Measurements from ENCODE around the gene ELP4. TPM values are rescaled to one million over a fixed set of nuclear protein-coding genes. Genes with fewer than 3 reads are reported as not detected.
"Not testable (repeated sequence)": the region's sequence is repeated elsewhere in the genome, so short reads cannot be mapped to it uniquely, and the experiment has no call there.

The ELP4 gene
- total RNA-seq, 4 donors from 2014 or later, result 8.8 to 23.6 (median 13.5) TPM

DNA sequence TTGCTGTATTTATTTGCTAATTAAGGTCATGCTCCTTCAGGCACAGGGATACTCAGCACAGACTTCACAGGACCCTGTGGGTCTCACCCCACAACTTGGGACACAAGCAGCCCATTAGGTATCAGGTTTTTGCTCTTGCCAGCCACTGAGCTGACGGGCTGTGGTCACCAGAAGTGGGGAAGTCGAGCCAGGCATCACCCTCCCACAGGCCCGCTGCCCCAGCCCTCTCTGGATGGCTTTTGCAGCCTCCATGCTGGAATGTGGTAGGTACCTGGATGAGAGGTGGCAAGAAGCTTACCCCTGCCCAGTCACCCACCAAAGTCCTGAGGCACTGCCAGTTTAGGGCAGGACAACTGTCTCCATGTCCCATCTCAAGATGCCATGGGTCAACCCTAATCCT lies 213.2 kb downstream of the ELP4 start:
- TF ChIP-seq, protein P1, sequence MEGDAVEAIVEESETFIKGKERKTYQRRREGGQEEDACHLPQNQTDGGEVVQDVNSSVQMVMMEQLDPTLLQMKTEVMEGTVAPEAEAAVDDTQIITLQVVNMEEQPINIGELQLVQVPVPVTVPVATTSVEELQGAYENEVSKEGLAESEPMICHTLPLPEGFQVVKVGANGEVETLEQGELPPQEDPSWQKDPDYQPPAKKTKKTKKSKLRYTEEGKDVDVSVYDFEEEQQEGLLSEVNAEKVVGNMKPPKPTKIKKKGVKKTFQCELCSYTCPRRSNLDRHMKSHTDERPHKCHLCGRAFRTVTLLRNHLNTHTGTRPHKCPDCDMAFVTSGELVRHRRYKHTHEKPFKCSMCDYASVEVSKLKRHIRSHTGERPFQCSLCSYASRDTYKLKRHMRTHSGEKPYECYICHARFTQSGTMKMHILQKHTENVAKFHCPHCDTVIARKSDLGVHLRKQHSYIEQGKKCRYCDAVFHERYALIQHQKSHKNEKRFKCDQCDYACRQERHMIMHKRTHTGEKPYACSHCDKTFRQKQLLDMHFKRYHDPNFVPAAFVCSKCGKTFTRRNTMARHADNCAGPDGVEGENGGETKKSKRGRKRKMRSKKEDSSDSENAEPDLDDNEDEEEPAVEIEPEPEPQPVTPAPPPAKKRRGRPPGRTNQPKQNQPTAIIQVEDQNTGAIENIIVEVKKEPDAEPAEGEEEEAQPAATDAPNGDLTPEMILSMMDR (IDR thresholded peaks at IDR 0.05 in 4 of 5, conservative IDR thresholded peaks at IDR 0.05 in 1 of 5), result no peak
- TF ChIP-seq POLR2A (IDR thresholded peaks at IDR 0.05), result no peak
- ATAC-seq (no peak), DNase-seq (no peak)
- Histone ChIP-seq H3K4me3 (no peak overlapping the region), H3K27me3 (no peaks in the 10 kb centered on the region), H3K4me1 (no peaks in the 10 kb centered on the region), H3K9me3 (no peaks in the 10 kb centered on the region), H3K36me3 (no peaks in the 10 kb centered on the region), H3K27ac (no peak overlapping the region)
- in situ Hi-C loops (cut with MboI; ENCODE audit: low sequenced_read_pairs in 4 of 4) (no loop called here), intact Hi-C loops (cut with DNase I; ENCODE audit: low total_unique reads) (no loop called here)

DNA sequence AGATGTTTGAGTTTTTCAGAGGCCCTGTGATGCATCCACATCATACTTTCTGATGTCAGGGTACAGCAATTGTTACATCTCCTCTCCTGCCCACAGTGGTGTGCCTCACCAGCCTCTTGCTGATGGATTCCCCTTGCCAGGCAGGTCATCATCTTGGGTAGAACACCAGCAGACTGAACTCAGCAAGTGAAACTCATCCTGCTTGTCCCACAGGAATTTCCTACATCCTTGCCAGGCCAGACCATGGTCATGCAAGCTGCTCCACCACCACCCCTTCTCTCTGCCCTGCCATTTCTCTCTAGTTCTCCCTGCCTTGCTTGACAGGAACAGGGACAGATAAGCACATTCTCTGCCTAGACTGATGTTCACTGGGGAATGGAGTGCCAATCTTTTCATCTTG lies 215.6 kb downstream of the ELP4 start:
- ATAC-seq, result no peak

DNA sequence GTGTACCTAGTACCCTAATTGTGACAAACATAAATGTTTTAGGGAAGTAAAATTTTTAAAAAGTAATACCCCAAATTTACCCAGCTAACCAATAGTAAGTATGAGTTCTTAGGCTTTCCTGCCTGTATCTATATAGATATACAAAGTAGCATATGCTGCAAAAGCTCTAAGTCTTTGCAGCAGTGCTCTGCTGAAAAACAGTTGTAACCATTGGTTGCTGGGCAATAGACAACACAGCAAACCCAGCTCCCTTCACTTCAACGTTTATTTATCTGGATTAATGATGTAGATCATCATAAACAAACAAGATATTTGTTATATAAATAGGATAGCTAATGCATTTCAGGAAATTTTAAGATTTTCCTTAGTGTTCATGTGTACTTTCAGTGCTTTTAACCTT lies 218.9 kb downstream of the ELP4 start:
- Histone ChIP-seq H3K9me3 (no peaks in the 10 kb centered on the region), H3K27me3 (no peaks in the 10 kb centered on the region), H3K4me3 (no peak overlapping the region), H3K36me3 (no peaks in the 10 kb centered on the region), H3K4me1 (no peaks in the 10 kb centered on the region), H3K27ac (no peak overlapping the region)
- intact Hi-C loops (cut with DNase I; ENCODE audit: low total_unique reads), result no loop called here
- in situ Hi-C loops (cut with MboI; ENCODE audit: low sequenced_read_pairs in 4 of 4), result loop anchor here in 1 of 4 donors (25.0 kb wide), 1 partner anchor 91 kb away; no protein-coding TSS in a partner anchor
- DNase-seq, result no peak
- no peak for ATAC-seq
- TF ChIP-seq, protein P1 (IDR thresholded peaks at IDR 0.05 in 4 of 5, conservative IDR thresholded peaks at IDR 0.05 in 1 of 5), result no peak
- TF ChIP-seq POLR2A (IDR thresholded peaks at IDR 0.05), result no peak

More for the DNA sequence above, 215.6 kb downstream of the ELP4 start:
- H3K27me3 ChIP-seq, result no peaks in the 10 kb centered on the region
- TF ChIP-seq, protein P1 (IDR thresholded peaks at IDR 0.05 in 4 of 5, conservative IDR thresholded peaks at IDR 0.05 in 1 of 5), result no peak
- no peak for TF ChIP-seq POLR2A (IDR thresholded peaks at IDR 0.05)
- H3K4me3 ChIP-seq, result no peak overlapping the region
- no peaks in the 10 kb centered on the region for H3K36me3 ChIP-seq
- H3K4me1 ChIP-seq, result no peaks in the 10 kb centered on the region
- H3K9me3 ChIP-seq, result no peaks in the 10 kb centered on the region
- DNase-seq, result no peak
- intact Hi-C loops (cut with DNase I; ENCODE audit: low total_unique reads) (no loop called here), in situ Hi-C loops (cut with MboI; ENCODE audit: low sequenced_read_pairs in 4 of 4) (loop anchor here in 1 of 4 donors (25.0 kb wide), 1 partner anchor 88 kb away; no protein-coding TSS in a partner anchor)
- no peak overlapping the region for H3K27ac ChIP-seq

DNA sequence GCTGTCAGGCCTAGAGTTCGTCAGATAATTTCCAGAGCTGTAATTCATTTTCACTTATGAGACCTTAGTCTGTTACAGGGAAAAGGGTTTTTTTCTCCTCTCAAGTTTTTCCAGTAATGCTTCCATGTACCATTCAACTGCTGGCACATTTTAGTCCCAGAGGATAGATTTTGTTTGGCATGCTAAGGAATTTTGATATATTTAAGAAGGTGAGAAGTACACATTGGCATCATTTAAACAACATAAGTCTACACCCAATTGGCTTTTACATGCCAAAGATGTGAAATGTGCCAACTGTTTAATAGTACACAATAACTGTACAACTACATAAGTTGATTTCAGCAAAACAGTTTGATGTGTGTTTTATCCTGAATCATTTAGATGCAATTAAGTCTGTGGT lies 230.6 kb downstream of the ELP4 start:
- H3K36me3 ChIP-seq, result no peaks in the 10 kb centered on the region
- no peak for TF ChIP-seq POLR2A (IDR thresholded peaks at IDR 0.05)
- TF ChIP-seq, protein P1 (IDR thresholded peaks at IDR 0.05 in 4 of 5, conservative IDR thresholded peaks at IDR 0.05 in 1 of 5), result no peak
- H3K4me3 ChIP-seq, result no peak overlapping the region
- no peaks in the 10 kb centered on the region for H3K27me3 ChIP-seq
- H3K27ac ChIP-seq, result no peak overlapping the region
- intact Hi-C loops (cut with DNase I; ENCODE audit: low total_unique reads) (no loop called here), in situ Hi-C loops (cut with MboI; ENCODE audit: low sequenced_read_pairs in 4 of 4) (loop anchor here in 1 of 4 donors (25.0 kb wide), 1 partner anchor 103 kb away; no protein-coding TSS in a partner anchor)
- no peaks in the 10 kb centered on the region for H3K4me1 ChIP-seq
- DNase-seq (no peak), ATAC-seq (no peak)
- H3K9me3 ChIP-seq, result no peaks in the 10 kb centered on the region

DNA sequence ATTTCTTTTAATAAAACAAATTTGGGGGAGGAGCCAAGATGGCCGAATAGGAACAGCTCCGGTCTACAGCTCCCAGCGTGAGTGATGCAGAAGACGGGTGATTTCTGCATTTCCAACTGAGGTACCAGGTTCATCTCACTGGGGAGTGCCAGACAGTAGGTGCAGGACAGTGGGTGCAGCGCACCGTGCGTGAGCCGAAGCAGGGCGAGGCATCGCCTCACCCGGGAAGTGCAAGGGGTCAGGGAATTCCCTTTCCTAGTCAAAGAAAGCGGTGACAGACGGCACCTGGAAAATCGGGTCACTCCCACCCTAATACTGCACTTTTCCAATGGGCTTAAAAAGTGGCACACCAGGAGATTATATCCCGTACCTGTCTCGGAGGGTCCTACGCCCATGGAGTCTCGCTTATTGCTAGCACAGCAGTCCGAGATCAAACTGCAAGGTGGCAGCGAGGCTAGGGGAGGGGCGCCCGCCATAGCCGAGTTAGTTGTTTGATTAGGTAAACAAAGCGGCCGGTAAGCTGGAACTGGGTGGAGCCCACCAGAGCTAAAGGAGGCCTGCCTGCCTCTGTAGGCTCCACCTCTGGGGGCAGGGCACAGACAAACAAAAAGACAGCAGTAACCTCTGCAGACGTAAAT lies 231.3 kb downstream of the ELP4 start:
- H3K36me3 ChIP-seq; H3K27me3 ChIP-seq; H3K4me1 ChIP-seq; H3K27ac ChIP-seq; H3K9me3 ChIP-seq; ATAC-seq; DNase-seq; intact Hi-C loops (cut with DNase I; ENCODE audit: low total_unique reads); H3K4me3 ChIP-seq: not testable (repeated sequence)
- in situ Hi-C loops (cut with MboI; ENCODE audit: low sequenced_read_pairs in 4 of 4), result loop anchor here in 1 of 4 donors (25.0 kb wide), 1 partner anchor 104 kb away; no protein-coding TSS in a partner anchor
